Measurements from ENCODE around the gene OLA1.

Gene OLA1

GRCh38 chr2:174035117-174035635 is 213.2 kb downstream of the OLA1 start:
- TF ChIP-seq CTCF (conservative IDR thresholded peaks at IDR 0.05; ENCODE audit: low read depth, low read length), result no peak
- no peak for DNase-seq (ENCODE audit: low read depth)
- H3K4me3 ChIP-seq (ENCODE audit: low read length), result no peak overlapping the region

- TF ChIP-seq CTCF (conservative IDR thresholded peaks at IDR 0.05; ENCODE audit: low read depth, low read length), result no peak
- no peak overlapping the region for H3K4me3 ChIP-seq (ENCODE audit: low read length)
- DNase-seq (ENCODE audit: low read depth), result no peak
Measured at GRCh38 chr2:174033163-174033550, 215.2 kb downstream of the OLA1 start.

GRCh38 chr2:174031226-174031625 is 217.1 kb downstream of the OLA1 start:
- no peak overlapping the region for H3K4me3 ChIP-seq (ENCODE audit: low read length)
- no peak for DNase-seq (ENCODE audit: low read depth)
- TF ChIP-seq CTCF (conservative IDR thresholded peaks at IDR 0.05; ENCODE audit: low read depth, low read length), result no peak

GRCh38 chr2:174028935-174029334 is 219.4 kb downstream of the OLA1 start:
- DNase-seq (ENCODE audit: low read depth), result no peak
- TF ChIP-seq CTCF (conservative IDR thresholded peaks at IDR 0.05; ENCODE audit: low read depth, low read length), result no peak

GRCh38 chr2:174027956-174028355 is 220.4 kb downstream of the OLA1 start:
- TF ChIP-seq CTCF (conservative IDR thresholded peaks at IDR 0.05; ENCODE audit: low read depth, low read length), result no peak
- no peak for DNase-seq (ENCODE audit: low read depth)
- no peak overlapping the region for H3K4me3 ChIP-seq (ENCODE audit: low read length)

More at GRCh38 chr2:174028935-174029334, 219.4 kb downstream of the OLA1 start:
- H3K4me3 ChIP-seq (ENCODE audit: low read length), result no peak overlapping the region

- DNase-seq (ENCODE audit: low read depth), result no peak
- no peak for TF ChIP-seq CTCF (conservative IDR thresholded peaks at IDR 0.05; ENCODE audit: low read depth, low read length)
- no peak overlapping the region for H3K4me3 ChIP-seq (ENCODE audit: low read length)
Measured at GRCh38 chr2:174026122-174026845, 222.0 kb downstream of the OLA1 start.

Measured in retinal pigment epithelial cell (primary cell).